ENCODE measurements around the gene GATAD2A.
"Not testable (repeated sequence)": the region's sequence is repeated elsewhere in the genome, so short reads cannot be mapped to it uniquely, and the experiment has no call there.

Gene GATAD2A

DNA sequence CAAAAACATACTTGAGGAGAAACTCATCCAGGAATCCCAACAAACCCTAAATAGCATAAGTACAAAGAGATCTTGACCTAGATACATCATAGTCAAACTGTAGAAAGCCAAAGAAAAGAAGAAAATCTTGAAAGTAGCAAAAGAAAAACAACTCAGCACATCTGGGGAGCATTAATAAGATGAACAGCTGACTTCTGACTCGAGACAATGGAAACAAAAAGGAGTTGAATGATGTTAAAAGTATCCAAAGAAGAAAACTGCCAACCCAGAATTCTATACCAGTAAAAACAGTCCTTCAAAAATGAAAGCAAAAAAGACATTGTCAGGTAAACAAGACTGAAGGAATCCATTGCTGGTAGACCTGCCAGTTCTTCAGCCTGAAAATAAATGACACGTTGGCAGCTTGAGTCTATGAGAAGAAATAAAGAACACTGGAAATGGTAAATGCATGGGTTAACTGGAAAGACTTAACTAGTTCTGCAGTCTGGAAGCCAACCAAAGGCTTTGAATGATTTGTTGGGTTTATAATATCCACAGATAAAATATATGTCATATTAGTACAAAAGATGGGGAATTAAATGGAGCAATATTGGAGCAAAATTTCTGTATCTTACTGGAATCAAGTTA is 63.1 kb downstream of the GATAD2A start:
- no peak for TF ChIP-seq POLR2A (IDR thresholded peaks at IDR 0.05; ENCODE audit: low read length)
- no peak for TF ChIP-seq GATA1 (IDR thresholded peaks at IDR 0.05; ENCODE audit: low read depth, low read length)
- peak in 1 of 2 experiments; percentile 42 for DNase-seq

DNA sequence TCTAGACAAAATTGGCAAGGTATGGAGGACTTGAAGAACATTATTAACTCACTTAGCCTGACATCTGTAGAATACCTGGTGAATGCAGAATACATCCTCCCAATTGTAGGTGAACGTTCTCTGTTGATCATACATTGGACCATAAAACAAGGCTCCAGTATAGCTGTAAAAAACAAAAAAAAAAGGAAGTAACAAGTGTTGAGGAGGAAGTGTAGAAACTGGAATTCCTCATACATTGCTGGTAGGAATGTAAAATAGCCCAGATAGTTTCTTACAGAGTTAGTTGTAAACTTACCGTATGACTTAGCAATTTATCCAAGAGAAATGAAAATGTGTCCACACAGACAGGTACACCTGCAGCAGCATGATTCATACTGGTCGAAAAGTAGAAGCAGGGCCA is 65.1 kb downstream of the GATAD2A start:
- TF ChIP-seq GATA1 (IDR thresholded peaks at IDR 0.05; ENCODE audit: low read depth, low read length) (no peak), POLR2A (IDR thresholded peaks at IDR 0.05; ENCODE audit: low read length) (no peak)
- no peak for DNase-seq

DNA sequence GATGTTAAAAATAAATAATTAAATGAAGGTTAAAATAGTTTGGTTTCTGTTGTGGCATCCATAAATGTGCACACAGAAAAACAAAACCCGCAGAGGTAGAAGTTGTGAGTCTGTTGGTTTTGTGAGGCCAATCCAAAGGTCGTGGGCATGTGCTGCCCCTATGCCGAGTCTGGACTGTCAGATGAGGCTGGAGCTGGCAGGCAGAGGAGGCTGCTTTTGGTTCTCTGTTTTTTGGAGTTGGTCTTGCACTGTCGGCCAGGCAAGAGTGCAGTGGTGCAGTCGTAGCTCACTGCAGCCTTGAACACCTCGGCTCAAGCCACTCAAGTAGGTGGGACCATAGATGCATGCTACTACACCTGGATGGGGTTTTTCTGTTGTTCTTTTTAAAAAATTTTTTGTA is 66.2 kb downstream of the GATAD2A start:
- no peak for DNase-seq
- TF ChIP-seq POLR2A (IDR thresholded peaks at IDR 0.05; ENCODE audit: low read length) = no peak
- TF ChIP-seq GATA1 (IDR thresholded peaks at IDR 0.05; ENCODE audit: low read depth, low read length) = no peak

DNA sequence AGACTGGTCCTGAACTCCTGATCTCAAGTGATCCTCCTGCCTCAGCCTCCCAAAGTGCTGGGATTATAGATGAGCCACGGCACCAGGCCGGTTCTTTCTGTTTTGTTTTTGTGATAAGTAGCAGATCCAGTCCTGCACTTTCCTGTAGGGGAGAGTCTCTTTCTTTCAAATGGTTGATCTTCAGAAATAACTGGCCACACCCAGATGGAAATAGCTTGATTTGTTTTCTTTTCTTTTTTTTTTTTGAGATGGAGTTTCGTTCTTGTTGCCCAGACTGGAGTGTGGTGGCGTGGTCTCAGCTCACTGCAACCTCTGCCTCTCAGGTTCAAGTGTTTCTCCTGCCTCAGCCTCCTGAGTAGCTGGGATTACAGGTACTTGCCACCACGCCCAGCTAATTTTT is 66.6 kb downstream of the GATAD2A start:
- DNase-seq = not testable (repeated sequence)

DNA sequence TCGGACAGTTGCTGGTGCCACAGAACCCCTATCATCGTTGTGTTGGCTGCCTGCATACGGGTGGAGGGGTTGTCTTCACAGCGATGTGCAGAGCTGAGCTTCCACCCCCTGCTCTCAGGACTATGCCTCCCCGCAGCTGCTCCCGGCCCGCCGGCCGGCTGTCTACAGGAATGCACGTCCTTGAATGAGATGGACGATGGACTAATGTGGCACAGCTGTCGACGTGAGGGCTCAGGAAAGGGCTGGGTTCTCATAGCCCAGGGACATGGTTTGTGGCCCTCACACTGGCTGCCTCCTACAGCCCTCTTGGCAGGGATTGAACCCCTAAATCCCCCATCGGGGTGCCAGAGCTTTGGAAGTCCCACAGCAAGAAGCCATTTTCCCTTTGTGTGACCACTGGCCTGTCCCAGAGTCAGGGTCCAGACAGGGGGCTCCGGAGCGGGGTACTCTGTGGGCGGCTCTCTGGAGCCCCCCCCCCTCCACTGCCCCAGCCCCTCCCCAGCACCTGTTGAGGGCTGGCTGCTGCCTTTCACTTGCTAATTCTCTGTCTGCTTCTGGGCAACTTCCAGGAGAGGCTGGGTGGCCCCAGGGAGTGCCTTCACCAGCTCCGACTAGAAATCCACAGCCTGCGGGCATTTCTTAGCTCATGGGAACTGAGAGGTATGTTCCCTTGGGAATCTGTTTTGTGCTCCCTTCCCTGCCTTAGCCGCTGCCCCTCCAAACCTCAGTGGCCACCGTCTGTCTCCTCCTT is 69.7 kb downstream of the GATAD2A start:
- TF ChIP-seq POLR2A (IDR thresholded peaks at IDR 0.05; ENCODE audit: low read length) (no peak), GATA1 (IDR thresholded peaks at IDR 0.05; ENCODE audit: low read depth, low read length) (no peak)
- DNase-seq = no peak

DNA sequence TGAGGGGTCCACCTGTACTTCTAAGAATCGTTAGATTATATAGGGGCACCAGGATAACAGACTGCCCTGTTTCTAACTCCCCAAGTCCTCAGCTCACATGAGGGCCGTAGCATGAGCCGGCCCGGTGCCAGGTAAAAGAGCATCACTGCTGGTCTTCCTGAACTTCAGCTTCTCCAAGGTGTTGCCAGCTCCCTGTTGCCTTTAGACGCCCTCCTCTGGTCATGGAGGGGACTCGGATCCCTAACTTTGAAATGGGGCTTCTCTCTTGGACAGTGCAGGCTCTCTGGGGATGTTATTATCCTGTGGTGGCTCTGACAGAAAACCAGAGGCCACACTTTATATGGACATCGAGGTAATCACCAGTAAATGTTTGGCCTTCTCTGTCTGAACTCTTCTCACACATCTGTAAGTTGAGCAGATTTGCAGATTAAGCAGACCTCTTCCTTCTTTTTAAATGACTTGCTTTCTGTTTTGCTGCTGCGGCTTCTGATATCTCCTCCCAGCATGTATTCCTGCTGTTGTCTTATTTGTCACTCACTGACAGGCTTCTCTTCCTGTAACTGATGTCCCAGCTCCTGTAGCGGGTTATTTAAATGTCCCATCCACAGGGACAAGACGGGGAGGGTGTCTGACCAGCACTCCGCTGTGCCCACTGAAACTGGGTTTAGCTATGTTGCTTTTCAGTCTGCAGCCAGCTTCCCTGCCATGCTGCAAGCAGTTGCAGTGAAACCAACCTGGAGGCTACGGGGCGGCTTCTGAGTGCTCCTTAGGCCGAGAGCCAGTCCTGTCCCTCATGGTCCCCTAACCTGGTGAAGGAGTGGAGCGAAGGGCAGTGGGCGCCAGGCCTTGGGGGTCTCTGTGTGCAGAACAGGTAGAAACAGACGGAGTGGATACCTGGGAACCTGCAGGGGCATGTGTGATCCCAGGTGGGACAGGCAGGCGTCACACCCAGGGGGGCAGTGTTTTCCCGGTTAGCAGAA is 70.7 kb downstream of the GATAD2A start:
- no peak for TF ChIP-seq GATA1 (IDR thresholded peaks at IDR 0.05; ENCODE audit: low read depth, low read length)
- peak in 1 of 2 experiments; percentile 57 for DNase-seq

DNA sequence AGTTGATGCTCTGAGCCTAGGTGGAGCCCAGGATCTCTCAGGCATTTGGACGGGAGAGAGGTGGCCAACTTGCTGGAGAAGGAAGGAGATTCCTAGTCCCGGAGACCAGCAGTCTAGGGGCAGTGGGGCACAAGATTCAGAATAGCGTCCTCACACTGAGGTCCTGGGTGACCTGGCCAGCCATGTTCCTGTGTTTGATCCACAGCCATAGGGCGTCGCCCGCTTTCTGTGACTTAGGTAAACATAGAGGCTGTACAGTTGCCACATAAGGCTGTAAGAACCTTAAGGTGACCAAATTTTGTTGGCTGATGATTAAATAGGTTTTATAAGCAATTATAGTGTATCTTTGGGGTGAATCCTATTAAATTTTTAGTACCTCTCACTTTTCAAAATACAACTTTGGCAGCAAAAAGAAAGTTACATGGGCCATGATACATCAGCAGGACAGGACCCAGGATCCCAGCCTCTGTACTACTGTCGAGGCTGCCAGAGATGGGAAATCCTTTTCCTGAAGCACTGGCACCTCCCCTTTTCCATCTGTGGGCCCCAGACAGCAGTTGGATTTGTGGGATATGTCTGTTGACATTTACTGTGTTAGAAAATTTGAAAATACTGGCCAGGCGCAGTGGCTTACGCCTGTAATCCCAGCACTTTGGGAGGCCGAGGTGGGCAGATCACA is 72.4 kb downstream of the GATAD2A start:
- no peak for TF ChIP-seq POLR2A (IDR thresholded peaks at IDR 0.05; ENCODE audit: low read length)
- TF ChIP-seq GATA1 (IDR thresholded peaks at IDR 0.05; ENCODE audit: low read depth, low read length) = no peak

DNA sequence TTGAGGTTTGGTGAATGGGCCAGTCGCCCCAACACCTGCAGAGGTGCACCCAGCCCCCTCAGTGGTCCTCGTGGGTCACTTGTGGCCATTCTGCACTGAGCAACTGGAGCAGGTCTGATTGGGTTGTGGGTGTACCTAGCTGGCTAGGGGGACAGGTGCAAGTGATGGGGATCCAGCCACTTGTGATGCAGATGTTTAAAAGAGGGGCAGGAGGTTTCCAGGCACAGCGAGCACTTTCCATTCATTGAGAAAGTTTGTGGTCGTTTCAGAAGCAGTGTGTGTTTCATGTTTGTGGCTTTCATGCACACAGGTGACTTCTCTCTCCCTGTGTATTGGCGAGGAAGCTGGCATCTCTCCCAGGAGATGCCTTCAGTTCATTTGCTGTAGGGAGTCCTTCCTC is 75.2 kb downstream of the GATAD2A start:
- no peak for DNase-seq
- no peak for TF ChIP-seq POLR2A (IDR thresholded peaks at IDR 0.05; ENCODE audit: low read length)
- no peak for TF ChIP-seq GATA1 (IDR thresholded peaks at IDR 0.05; ENCODE audit: low read depth, low read length)

More for the DNA sequence above, 72.4 kb downstream of the GATAD2A start:
- peak in 1 of 2 experiments; percentile 72 for DNase-seq

DNA sequence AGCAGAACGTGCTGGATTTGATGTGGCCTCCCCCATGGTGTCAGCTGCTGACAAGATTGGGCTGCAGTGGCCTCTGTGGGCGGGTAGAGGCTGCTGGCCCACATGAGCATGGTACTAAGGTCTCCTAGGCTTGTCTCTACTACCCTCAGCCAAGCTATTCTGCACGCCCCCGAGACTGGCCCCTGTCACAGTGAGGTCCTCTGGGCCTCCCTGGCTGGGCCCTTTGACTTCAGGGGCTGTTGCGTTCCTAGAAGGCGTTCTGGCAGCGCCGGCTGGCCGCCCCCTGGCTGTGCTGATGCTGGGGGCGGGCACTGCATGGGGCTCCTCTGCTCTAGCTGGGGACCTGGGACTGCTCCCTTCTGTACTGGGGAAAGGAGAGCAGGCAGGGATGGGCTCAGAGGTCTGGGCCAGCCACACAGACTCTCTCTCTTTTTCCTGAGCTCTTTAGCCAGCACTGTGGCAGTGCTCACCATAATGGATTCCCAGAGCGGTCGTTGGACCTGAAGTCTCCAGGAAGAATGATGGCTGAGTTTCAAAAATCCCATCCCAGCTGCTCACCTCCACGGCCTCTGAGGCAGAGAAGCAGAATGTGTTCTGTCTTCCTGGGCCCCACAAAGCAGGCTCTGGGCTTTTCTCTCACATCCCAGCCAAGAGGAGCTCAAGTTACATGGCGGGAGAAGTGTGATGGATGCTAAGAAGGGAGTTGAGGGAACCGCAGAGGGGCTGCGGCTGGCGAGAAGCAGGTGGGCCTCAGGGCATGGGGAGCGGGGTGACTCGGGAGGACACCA is 77.5 kb downstream of the GATAD2A start:
- no peak for TF ChIP-seq POLR2A (IDR thresholded peaks at IDR 0.05; ENCODE audit: low read length)
- no peak for DNase-seq

DNA sequence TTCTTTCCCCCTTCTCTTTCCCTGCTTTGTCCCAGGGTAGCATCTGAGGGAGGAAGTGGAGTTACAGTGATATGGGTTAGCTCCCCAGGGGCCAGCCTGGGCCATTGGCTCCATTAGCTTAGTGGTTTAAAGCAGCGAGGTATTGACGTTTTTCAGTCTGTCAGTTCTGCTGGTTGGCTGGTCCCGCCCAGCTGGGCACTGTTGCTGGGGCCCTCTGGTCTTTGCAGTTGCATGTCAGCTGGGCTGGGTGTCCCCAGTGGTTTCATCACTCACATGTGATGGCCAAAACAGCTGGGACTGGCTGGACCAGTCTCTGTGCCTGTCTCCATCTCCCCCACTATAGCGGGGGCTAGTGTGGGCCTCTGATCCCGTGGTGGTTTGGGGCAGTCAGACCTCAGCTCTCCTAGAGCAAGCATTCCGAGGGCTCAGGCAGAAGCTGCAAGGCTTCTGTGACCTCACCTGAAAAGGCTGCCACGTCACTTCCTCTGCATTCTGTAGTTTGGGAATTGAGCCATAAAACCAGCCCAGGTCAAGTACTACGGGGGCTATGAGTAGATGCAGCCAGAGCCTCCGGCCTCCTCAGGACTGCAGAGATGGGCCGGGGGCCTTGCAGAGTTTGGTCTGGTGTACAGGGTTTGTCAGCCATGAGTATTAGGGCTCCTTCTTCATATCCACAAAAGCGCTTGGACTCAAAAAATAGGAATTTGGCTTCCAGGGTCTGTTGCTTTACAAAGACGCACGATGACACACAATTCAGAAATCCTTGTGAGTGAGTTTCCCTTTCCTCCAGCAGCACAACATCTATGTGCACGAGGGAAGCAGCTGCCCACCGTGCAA is 79.9 kb downstream of the GATAD2A start:
- TF ChIP-seq GATA1 (IDR thresholded peaks at IDR 0.05; ENCODE audit: low read depth, low read length) = no peak
- TF ChIP-seq POLR2A (IDR thresholded peaks at IDR 0.05; ENCODE audit: low read length) = no peak
- no peak for DNase-seq

DNA sequence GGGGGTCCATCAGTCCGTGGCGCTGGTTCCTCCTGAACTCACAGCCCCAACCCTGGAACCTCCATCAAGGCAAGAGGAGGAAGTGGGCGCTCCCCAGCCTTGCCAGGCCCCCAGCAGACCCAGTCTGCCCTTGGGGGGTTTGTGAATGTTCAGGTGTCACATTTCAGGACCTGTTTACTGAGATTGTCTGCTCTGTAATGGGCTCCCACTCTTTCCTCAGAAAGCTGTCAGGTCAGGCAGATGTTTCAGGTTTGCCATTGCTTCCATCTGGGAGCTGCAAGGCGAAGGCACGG is 80.5 kb downstream of the GATAD2A start:
- DNase-seq = no peak
- TF ChIP-seq GATA1 (IDR thresholded peaks at IDR 0.05; ENCODE audit: low read depth, low read length) (no peak), POLR2A (IDR thresholded peaks at IDR 0.05; ENCODE audit: low read length) (no peak)

DNA sequence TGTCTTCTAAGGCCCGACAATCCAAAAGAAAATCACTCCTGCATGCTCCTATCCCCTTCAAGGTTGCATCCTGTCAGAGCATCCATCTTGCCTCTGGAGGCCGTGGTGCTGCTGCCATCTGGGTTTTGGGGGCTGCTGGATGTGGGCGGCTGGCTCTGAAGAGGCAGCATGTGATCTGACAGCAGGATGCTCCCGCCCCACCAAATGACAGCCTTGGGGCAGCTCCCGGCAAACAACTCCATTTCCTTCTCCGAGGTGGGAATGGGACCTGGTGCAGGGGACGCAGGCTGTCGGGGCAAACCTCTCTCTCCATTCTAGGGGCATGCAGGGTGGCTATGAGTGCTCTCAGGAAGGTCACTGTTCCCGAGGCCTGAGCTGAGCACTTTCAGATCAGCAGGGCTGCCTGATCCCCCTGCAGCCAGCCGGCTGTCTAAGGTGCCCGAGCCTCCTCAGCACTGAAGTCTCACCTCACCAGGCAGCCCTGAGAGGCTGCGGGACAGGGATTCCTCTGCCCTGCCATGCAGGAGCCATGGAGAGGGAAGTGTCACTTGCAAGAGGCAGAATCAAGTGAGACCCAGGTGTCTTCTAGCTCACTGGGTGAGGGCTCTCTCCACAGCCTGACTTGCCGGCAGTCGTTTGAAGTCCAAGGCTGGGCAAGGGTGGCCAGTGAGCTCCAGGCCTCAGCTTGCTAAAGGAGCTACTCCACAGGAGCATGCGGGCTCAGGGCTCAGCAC is 81.0 kb downstream of the GATAD2A start:
- DNase-seq = no peak

More for the DNA sequence above, 81.0 kb downstream of the GATAD2A start:
- no peak for TF ChIP-seq GATA1 (IDR thresholded peaks at IDR 0.05; ENCODE audit: low read depth, low read length)
- TF ChIP-seq POLR2A (IDR thresholded peaks at IDR 0.05; ENCODE audit: low read length) = no peak
